Glutamatergic neuron (in vitro differentiated cells): ENCODE results near the gene SERPIND1. TPM values are rescaled to one million over a fixed set of nuclear protein-coding genes. Genes with fewer than 3 reads are reported as not detected.
"Not testable (repeated sequence)": the region's sequence is repeated elsewhere in the genome, so short reads cannot be mapped to it uniquely, and the experiment has no call there.

Experiments used
- DNase-seq: peaks from one replicate; pipeline ENCODE4 v3.0.0; 2022
- H3K27ac Mint-ChIP-seq: one replicate; pipeline ENCODE4 v1.8.0; 2020; ENCODE audit warnings: mild to moderate bottlenecking, mixed read lengths, inconsistent platforms; ENCODE audit not compliant: unreplicated experiment
- H3K27me3 Mint-ChIP-seq: one replicate; pipeline ENCODE4 v1.8.0; 2020; ENCODE audit warnings: mild to moderate bottlenecking, moderate library complexity, mixed read lengths, inconsistent platforms; ENCODE audit not compliant: unreplicated experiment
- H3K36me3 Mint-ChIP-seq: one replicate; pipeline ENCODE4 v1.8.0; 2020; ENCODE audit warnings: mild to moderate bottlenecking, mixed read lengths, inconsistent platforms; ENCODE audit not compliant: unreplicated experiment
- H3K4me1 Mint-ChIP-seq: one replicate; pipeline ENCODE4 v1.8.0; 2020; ENCODE audit warnings: mild to moderate bottlenecking, low read depth, mixed read lengths, inconsistent platforms; ENCODE audit not compliant: unreplicated experiment
- H3K4me3 Mint-ChIP-seq: one replicate; pipeline ENCODE4 v1.8.0; 2020; ENCODE audit warnings: mild to moderate bottlenecking, mixed read lengths, inconsistent platforms; ENCODE audit not compliant: unreplicated experiment
- H3K9me3 Mint-ChIP-seq: one replicate; pipeline ENCODE4 v1.8.0; 2020; ENCODE audit warnings: mild to moderate bottlenecking, moderate library complexity, mixed read lengths, inconsistent platforms; ENCODE audit not compliant: unreplicated experiment
- CTCF ChIP-seq: fragments of 200-600 bp; sonication (generic); IDR thresholded peaks from one replicate; pipeline ENCODE4 v1.5.0; 2021; ENCODE audit not compliant: partially characterized antibody, unreplicated experiment
- total RNA-seq: library from RNA; stranded (reverse); fragmentation: NEBNext Ultra II Directional; extraction: Animal tissue kit (Norgen Biotek cat#: 25700); gene quantifications from one replicate; pipeline ENCODE4 v1.2.1, GENCODE V29; 2021; ENCODE audit not compliant: unreplicated experiment

SERPIND1 gene
- total RNA-seq, 1 donor from 2014 or later: not detected

GRCh38 chr22:20822240-20822639 lies 48.3 kb downstream of the SERPIND1 start:
- H3K27ac Mint-ChIP-seq: no peak overlapping the region
- no peaks in the 10 kb centered on the region for H3K9me3 Mint-ChIP-seq
- no peak for DNase-seq
- no peak overlapping the region for H3K4me3 Mint-ChIP-seq
- TF ChIP-seq CTCF: no peak
- H3K36me3 Mint-ChIP-seq: no peaks in the 10 kb centered on the region
- H3K4me1 Mint-ChIP-seq: no peaks in the 10 kb centered on the region
- H3K27me3 Mint-ChIP-seq: peaks cover 2% of the 10 kb centered on the region

GRCh38 chr22:20823264-20823663 lies 49.4 kb downstream of the SERPIND1 start:
- peaks cover 2% of the 10 kb centered on the region for H3K27me3 Mint-ChIP-seq
- H3K4me3 Mint-ChIP-seq: no peak overlapping the region
- H3K4me1 Mint-ChIP-seq: no peaks in the 10 kb centered on the region
- no peaks in the 10 kb centered on the region for H3K9me3 Mint-ChIP-seq
- H3K27ac Mint-ChIP-seq: no peak overlapping the region
- H3K36me3 Mint-ChIP-seq: no peaks in the 10 kb centered on the region
- DNase-seq: no peak
- no peak for TF ChIP-seq CTCF

GRCh38 chr22:20825216-20825615 lies 51.3 kb downstream of the SERPIND1 start:
- not testable (repeated sequence) for DNase-seq, H3K4me3 Mint-ChIP-seq, H3K27me3 Mint-ChIP-seq, H3K9me3 Mint-ChIP-seq, H3K27ac Mint-ChIP-seq, H3K36me3 Mint-ChIP-seq, H3K4me1 Mint-ChIP-seq

GRCh38 chr22:20825624-20826023 lies 51.7 kb downstream of the SERPIND1 start:
- no peaks in the 10 kb centered on the region for H3K27me3 Mint-ChIP-seq
- H3K27ac Mint-ChIP-seq: no peak overlapping the region
- no peaks in the 10 kb centered on the region for H3K9me3 Mint-ChIP-seq
- H3K36me3 Mint-ChIP-seq: peaks cover 10% of the 10 kb centered on the region
- DNase-seq: no peak
- H3K4me1 Mint-ChIP-seq: no peaks in the 10 kb centered on the region
- TF ChIP-seq CTCF: no peak
- no peak overlapping the region for H3K4me3 Mint-ChIP-seq

GRCh38 chr22:20826373-20827152 lies 52.6 kb downstream of the SERPIND1 start:
- not testable (repeated sequence) for H3K4me1 Mint-ChIP-seq, H3K27me3 Mint-ChIP-seq, H3K27ac Mint-ChIP-seq, DNase-seq, H3K4me3 Mint-ChIP-seq, H3K9me3 Mint-ChIP-seq, H3K36me3 Mint-ChIP-seq

GRCh38 chr22:20829491-20830134 lies 55.7 kb downstream of the SERPIND1 start:
- no peaks in the 10 kb centered on the region for H3K27me3 Mint-ChIP-seq
- H3K9me3 Mint-ChIP-seq: no peaks in the 10 kb centered on the region
- H3K36me3 Mint-ChIP-seq: peaks cover 10% of the 10 kb centered on the region
- H3K4me3 Mint-ChIP-seq: no peak overlapping the region
- no peak for TF ChIP-seq CTCF
- no peak overlapping the region for H3K27ac Mint-ChIP-seq
- H3K4me1 Mint-ChIP-seq: no peaks in the 10 kb centered on the region
- no peak for DNase-seq
